HG03460 (cell line): Measurements from ENCODE around the gene LIPC.

ENCODE experiments used
- ATAC-seq: cut with Tn5 transposase; IDR thresholded peaks from one replicate; pipeline ENCODE4 v1.9.1; 2021; ENCODE audit not compliant: unreplicated experiment

Gene LIPC

DNA sequence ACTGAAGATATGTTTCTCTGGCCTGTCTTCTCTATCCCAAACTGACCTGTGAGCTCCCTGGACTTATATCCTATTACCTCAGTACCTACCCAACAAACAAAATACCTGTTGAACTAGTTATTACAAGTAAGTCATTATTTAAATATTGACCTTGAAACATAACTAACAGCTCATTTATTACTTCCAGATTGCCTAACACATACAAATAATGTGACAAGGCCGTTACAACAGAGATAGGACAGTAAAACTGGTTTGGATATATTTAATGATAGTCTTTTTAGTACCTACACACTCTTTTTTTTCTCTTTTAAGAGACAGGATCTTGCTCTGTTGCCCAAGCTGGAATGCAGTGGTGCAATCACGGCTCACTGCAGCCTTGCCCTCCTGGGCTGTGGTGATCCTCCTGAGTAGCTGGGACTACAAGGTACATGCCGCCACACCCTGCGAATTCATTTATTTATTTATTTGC lies 172.7 kb downstream of the LIPC start:
- no peak for ATAC-seq

DNA sequence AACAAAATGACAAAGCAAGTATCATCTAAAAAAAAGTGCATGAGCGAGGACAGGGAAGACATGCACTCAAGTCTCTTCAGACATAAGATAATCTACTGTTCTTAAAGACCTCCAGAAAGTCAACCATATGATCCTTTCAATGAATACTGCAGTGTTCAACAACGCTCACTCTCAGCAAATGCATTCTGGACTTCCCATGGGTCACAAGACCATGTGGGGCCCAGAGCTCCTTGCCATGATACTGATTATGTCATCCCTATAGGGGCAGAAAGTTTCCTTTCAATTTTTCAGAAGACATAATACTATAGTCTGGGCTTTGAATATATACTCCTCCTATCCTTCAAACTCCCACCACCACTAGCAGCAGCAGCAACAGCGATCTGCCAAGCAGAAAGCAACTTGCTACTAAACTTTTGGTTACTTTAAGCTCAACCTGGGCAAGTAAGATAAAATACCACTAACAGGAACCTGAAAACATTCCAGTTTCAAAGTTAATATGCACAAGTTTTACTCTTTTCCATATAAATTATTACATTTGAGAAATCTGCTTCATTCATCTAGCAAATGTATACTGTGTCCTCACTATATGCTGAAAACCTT lies 174.2 kb downstream of the LIPC start:
- no peak for ATAC-seq

DNA sequence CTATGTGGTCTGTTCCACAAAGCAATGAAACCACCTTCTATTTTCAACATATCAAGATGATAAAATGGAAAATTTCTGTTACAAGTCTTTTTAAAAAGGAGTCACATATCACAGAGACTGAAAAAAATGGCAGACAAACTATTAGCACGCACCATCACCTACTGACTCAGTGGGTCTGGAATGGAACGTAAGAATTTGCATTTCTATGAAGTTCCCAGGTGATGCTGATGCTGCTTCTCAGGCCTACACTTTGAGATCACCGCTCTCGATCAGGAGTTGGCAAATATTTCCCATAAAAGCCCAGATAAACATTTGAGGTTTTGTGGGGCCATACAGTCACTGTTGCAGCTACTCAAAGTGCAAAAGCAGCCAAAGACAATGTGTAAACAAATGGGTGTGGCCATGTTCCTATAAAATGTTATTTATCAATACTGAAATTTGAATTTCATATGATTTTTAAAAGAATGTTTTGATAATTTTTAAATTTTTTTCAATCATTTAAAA lies 174.8 kb downstream of the LIPC start:
- no peak for ATAC-seq

DNA sequence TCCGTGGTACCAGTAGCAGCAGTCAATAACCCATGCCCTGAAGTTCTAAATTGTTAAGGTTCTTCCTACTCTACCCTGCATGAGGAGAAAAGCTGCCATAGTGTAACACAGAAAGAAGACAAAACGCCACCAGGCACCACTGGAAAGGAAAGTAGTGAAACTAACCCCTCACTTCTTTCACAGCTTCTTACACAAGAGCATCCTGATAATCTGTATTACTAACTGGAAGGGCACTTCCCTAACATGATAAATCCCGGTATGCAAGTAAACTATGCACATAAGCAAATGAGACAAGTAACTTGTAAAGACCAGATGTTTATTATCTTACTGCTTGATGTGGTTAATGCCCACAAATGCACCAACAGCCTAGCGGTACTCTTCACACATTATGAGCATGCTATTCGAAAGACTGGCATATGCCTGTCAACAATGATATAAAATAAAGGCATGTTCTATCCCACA lies 176.4 kb downstream of the LIPC start:
- ATAC-seq: no peak

DNA sequence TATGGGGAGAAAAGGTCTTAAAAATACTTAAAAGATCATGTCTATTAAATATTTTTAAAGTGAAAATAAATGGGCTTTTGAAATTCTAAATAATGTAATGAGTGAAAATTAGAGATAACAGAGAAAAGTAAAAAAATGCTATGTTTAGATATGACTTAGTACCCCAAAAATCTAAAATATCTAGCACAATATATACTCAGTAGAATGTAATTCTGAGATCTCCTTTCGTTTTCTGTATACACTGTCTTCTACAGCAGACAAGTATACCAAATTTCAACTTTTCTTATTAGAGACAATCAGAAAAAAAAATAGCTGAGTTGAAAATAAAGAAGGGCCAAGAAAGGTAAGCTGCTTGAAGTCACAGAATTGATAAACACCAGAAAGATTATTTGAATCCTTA lies 176.9 kb downstream of the LIPC start:
- ATAC-seq: no peak

DNA sequence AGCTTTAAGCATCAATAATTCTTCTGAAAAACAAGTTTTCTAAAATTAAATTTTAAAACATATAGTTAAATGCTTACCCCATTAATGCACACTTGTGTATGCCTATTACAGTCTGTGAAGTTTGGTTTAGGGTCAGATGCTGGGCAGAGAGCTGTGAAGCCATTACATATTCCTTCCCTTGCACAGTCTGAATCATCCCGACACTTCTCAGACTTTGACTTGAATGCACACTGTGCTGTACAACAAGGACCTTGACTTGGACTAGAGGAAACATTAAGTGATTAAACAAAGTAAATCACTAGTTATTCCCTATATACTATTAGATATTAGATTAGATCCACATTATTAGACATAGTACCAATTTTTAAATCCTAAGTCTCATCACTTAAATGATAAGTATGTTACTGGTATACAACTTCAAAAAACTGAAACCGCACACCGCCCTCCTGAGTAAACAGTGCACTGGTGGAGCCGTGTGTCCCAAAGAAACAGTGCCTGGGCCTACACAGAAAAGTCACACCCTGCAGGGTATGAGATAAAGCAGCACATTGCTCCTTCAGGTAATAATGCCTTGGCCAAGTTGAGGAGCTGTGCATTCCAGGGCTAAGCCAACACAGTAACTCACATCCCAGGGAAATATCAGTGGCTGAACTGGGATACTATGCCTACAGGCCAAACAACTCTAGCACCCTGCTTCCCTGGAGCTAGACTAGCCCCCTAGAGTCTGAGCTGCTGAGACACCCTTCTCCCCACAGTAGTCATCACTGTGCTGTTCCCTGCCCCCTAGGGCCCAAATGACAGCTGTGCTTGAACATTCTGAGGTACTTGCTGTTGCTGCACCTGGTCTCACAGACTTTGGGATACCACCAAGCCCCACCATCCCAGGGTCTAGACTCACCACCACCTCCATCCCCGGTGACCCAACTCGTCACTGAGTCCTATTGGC lies 180.2 kb downstream of the LIPC start:
- ATAC-seq: no peak

DNA sequence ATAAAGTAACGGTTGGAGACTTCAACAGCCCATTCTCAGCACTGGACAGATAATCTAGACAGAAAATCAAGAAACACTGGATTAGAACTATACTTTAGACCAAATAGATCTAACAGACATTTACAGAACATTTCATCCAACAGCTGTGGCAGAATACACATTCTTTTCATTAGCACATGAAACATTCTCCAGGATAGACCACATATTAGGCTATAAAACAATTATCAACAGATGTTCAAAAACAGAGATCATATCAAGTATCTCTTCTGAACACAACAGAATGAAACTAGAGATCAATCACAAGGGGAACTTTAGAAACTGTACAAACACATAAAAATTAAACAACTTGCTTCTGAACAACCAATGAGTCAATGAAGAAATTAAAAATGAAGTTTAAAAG lies 184.4 kb downstream of the LIPC start:
- ATAC-seq: no peak
